ENCODE measurements around the gene SYMPK. TPM values are rescaled to one million over a fixed set of nuclear protein-coding genes. Genes with fewer than 3 reads are reported as not detected.

The SYMPK gene
- total and polyA plus RNA-seq, 8 donors = 65.6 to 77.6 (median 69.1) TPM

- Histone ChIP-seq H3K36me3 (peaks cover 0 to 82% of the 10 kb centered on the region in 2 donors), H3K4me3 (no peak overlapping the region), H3K27me3 (peaks cover 0 to under 1% of the 10 kb centered on the region in 2 donors), H3K9me3 (no peaks in the 10 kb centered on the region), H3K27ac (no peak overlapping the region), H3K4me1 (no peaks in the 10 kb centered on the region)
- DNase-seq = peak in 1 of 4 donors; percentile 65
- no peak for ATAC-seq
- no peak for TF ChIP-seq CTCF (IDR thresholded peaks at IDR 0.05)
- intact Hi-C loops (cut with DNase I) = no loop called here
Observed at GRCh38 chr19:45821570-45821969, 41.4 kb downstream of the SYMPK start.

GRCh38 chr19:45821103-45821521 is 41.8 kb downstream of the SYMPK start:
- H3K27ac ChIP-seq = no peak overlapping the region
- H3K4me1 ChIP-seq = peaks cover 0 to 3% of the 10 kb centered on the region in 2 donors
- DNase-seq = no peak

GRCh38 chr19:45820413-45821102 is 42.4 kb downstream of the SYMPK start:
- H3K4me3 ChIP-seq = no peak overlapping the region
- no peak for TF ChIP-seq CTCF (IDR thresholded peaks at IDR 0.05)
- H3K9me3 ChIP-seq = no peaks in the 10 kb centered on the region
- ATAC-seq = no peak
- H3K36me3 ChIP-seq = peaks cover 0 to 79% of the 10 kb centered on the region in 2 donors
- no peak for DNase-seq
- H3K27me3 ChIP-seq = peaks cover 0 to 11% of the 10 kb centered on the region in 2 donors
- no peak overlapping the region for H3K27ac ChIP-seq
- peaks cover 0 to 9% of the 10 kb centered on the region in 2 donors for H3K4me1 ChIP-seq
- intact Hi-C loops (cut with DNase I) = no loop called here

More at GRCh38 chr19:45821103-45821521, 41.8 kb downstream of the SYMPK start:
- intact Hi-C loops (cut with DNase I) = no loop called here
- H3K27me3 ChIP-seq = peaks cover 0 to 6% of the 10 kb centered on the region in 2 donors
- H3K4me3 ChIP-seq = no peak overlapping the region
- ATAC-seq = no peak
- H3K36me3 ChIP-seq = peaks cover 0 to 82% of the 10 kb centered on the region in 2 donors
- TF ChIP-seq CTCF (IDR thresholded peaks at IDR 0.05) = no peak
- no peaks in the 10 kb centered on the region for H3K9me3 ChIP-seq

DNA sequence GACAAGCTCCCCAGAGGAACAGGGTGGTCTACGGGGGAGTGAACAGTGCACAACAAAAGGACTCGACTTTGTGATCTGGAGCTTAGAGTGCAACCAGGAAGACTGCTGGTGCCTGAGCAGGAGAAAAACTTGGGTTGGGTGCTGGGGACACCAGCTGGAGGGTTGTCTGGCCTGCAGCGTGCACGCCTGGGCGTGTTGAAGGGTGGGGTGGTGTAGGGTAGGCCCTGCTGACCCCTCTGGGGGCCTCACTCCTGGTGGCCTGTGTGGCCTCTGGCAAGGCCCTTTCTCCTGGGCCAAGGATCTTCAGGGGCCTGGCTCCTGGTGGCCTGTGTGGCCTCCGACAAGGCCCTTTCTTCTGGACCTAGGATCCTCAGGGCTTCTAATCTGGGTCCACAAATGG is 43.2 kb downstream of the SYMPK start:
- Histone ChIP-seq H3K4me1 (peaks cover 0 to 10% of the 10 kb centered on the region in 2 donors), H3K36me3 (peaks cover 0 to 71% of the 10 kb centered on the region in 2 donors), H3K9me3 (no peaks in the 10 kb centered on the region), H3K4me3 (no peak overlapping the region), H3K27ac (no peak overlapping the region), H3K27me3 (peaks cover 0 to 19% of the 10 kb centered on the region in 2 donors)
- no peak for TF ChIP-seq CTCF (IDR thresholded peaks at IDR 0.05)
- ATAC-seq (no peak), DNase-seq (no peak)
- intact Hi-C loops (cut with DNase I) = no loop called here

GRCh38 chr19:45817725-45818301 is 45.1 kb downstream of the SYMPK start:
- peaks cover 0 to 52% of the 10 kb centered on the region in 2 donors for H3K36me3 ChIP-seq
- no peak overlapping the region for H3K27ac ChIP-seq
- no peak for TF ChIP-seq CTCF (IDR thresholded peaks at IDR 0.05)
- H3K27me3 ChIP-seq = peaks cover 0 to 36% of the 10 kb centered on the region in 2 donors
- no peaks in the 10 kb centered on the region for H3K9me3 ChIP-seq
- intact Hi-C loops (cut with DNase I) = no loop called here
- ATAC-seq = peak; percentile 4
- DNase-seq = peak in 1 of 4 donors; percentile 83
- H3K4me3 ChIP-seq = no peak overlapping the region
- H3K4me1 ChIP-seq = peaks cover 0 to 10% of the 10 kb centered on the region in 2 donors
